ENCODE results near the gene PCNX1.
"Not testable (repeated sequence)": the region's sequence is repeated elsewhere in the genome, so short reads cannot be mapped to it uniquely, and the experiment has no call there.

PCNX1 gene

DNA sequence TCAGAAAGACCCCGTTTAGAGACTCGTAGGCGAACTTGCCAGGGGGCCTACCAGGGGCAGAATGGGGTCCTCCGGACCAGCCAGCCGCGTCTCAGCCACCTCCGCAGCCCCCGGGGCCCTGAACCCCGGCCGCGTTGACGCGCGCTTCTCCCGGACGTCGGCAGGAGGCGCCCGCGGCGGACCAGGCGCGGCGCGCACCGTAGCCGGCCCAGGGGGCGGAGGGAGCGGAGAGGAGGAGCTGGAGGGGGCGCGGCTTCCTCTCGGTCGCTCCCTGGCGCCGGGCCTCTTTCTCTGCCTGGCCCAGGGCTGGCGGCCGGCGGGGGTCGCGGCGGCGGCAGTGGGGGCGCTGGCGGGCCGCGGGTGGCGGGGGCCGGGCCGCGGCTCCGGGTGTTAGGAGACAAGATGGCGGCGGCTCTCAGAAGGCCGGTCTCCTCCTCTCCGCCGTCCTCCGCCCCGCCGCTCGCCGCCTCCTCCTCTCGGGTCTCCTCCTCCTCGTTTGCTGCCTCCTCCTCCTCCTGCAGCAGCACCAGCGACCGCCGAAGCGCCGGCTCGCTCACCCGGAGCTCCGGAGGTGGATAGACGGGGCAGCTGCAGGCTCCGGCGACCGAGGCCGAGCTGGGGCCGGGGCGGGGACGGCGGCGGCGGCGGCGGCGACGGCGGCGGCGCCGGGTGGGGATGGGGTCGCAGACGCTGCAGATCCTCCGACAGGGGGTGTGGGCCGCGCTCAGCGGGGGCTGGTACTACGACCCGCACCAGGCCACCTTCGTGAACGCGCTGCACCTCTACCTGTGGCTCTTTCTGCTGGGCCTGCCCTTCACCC is at the start of gene PCNX1:
PCNX1 (plus strand) TSS at position 284 of the 820 bp plus-strand sequence; CDS start at position 676, 392 bp downstream.
- DNase-seq (ENCODE audit: low read depth, low spot score): peak; percentile 71

DNA sequence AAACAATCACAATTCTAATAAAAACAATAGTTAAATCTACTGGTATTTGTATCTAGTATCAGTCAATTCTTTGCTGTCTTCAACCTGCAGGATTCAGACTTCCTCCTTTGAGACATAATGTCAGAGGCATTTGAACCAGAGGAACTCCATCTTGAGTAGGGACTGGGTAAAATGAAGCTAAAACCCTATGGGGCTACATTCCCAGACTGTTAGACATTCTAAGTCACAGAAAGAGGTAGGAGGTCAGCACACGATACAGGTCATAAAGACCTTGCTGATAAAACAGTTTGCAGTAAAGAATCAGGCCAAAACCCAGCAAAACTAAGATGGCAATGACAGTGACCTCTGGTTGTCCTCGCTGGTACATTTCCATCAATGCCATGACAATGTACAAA is 49.8 kb upstream of the PCNX1 start:
- no peak for DNase-seq (ENCODE audit: low read depth, low spot score)

DNA sequence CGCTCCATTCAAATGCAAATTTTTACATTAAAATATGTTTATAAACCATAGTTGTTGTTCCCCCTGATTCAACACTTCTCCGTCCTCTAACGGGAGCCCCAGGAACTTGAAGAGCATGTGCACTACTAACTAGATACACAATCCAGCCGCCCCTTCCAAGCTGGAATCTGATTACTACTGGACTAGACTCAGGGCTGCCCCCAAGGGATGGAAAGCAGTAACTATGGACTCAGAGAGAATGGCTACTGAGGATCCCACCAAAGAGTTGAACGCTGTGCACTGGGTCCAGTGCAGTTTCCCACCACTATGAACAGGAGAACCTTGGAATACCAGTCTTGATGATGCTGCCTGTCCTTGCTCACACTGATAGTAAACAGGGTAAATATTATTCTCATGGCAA is 48.6 kb upstream of the PCNX1 start:
- DNase-seq (ENCODE audit: low read depth, low spot score): no peak

GRCh38 chr14:70866992-70867391 is 40.3 kb upstream of the PCNX1 start:
- not testable (repeated sequence) for DNase-seq (ENCODE audit: low read depth, low spot score)

DNA sequence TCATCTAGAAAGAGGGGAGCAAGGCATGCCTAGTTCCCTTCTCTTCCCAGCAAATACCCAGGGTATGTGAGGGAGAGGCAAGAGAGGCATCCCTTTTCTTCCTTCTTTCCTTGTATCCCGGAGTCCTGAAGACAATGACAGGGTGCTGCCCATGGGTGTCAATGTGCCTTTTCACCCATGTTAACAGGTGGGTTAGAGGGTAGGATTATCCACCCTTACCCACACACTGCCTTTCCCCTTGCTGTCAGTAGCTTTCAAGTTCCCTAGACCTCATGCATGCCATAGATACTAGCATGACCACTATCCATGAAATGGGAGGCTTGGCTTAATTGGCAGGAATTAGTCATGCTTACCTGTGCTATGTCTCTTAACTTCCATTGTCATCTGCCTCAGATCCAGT is 36.3 kb upstream of the PCNX1 start:
- DNase-seq (ENCODE audit: low read depth, low spot score): no peak

DNA sequence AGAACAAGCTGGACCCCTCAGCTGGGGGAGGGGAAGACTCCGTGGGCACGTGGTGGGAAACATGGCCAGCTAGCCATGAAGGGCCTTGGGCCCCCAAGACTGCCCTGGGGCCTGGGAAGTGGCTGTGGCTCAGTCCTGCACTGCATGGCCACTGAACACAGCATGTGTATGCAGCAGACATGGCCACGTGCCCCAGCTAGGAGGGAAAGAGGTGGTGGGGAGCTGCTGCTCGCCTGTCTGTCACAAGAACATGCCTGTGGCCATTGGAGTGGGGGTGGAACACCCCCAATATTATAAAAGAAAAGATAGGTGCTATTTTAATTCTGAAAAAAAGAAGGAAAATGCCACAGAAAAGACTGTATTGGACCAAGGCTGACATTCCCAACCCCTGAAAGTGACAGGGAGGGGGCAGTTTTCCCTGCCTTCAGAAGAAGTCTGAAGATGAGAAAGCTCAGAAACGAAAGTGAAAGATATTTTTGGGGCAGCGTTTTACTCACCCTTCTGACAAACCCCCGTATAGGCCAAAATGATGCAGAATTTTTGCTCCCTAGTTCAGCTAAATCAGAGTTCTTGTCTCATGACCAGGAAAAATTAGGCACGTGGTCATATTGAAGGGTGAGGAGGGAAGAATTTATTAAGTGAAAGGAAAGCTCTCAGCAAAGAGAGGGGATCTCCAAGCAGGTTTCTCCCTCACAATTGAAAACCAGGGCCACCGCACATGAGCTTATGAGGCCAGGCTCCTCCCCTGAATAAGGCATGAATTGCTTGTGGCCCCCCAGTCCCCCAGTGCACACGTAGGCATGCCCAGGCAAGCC is 35.2 kb upstream of the PCNX1 start:
- no peak for DNase-seq (ENCODE audit: low read depth, low spot score)

- DNase-seq (ENCODE audit: low read depth, low spot score): no peak
Measured at GRCh38 chr14:70872678-70873020, 34.6 kb upstream of the PCNX1 start.

DNA sequence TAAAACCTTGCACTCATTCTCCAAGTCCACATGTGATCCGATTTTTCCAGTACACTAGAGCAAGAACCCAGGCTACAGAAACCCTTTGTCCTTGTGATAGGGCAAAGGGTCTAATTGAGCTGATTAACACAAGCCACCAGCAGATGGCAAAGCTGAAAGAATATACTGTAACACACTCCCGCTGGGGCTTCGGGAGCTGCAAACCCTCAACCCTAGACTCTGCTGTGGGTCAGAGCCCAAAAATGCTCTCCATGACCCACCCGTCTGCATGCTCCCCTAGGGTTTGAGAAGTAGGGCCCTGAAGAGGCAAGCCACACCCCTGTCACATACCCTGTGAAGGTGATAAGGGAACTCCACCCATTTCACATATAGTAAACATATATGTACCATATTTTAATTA is 33.6 kb upstream of the PCNX1 start:
- no peak for DNase-seq (ENCODE audit: low read depth, low spot score)

DNA sequence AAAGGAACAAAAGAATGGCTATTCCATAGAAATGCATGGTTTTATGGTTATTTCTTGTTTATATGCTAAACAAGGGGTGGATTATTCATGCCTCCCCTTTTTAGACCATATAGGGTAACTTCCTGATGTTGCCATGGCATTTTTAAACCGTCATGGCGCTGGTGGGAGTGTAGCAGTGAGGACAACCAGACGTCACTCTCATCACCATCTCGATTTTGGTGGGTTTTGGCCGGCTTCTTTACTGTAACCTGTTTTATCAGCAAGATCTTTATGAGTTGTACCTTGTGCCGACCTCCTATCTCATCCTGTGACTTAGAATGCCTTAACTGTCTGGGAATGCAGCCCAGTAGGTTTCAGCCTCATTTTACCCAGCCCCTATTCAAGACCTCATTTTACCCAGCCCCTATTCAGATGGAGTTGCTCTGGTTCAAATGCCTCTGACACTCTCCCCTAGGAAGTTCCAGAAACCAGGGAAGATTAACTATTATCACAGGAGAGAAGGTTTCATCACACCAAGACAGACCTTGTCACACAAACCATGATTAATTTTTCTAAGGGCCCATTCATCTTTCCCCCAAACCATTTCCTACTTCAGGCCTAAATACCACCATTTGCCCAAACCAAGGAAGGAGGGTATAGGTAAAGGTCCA is 31.3 kb upstream of the PCNX1 start:
- not testable (repeated sequence) for DNase-seq (ENCODE audit: low read depth, low spot score)

- no peak for DNase-seq (ENCODE audit: low read depth, low spot score)
Measured at GRCh38 chr14:70879448-70879847, 27.8 kb upstream of the PCNX1 start.

GRCh38 chr14:70880888-70881287 is 26.4 kb upstream of the PCNX1 start:
- DNase-seq (ENCODE audit: low read depth, low spot score): not testable (repeated sequence)

- no peak for DNase-seq (ENCODE audit: low read depth, low spot score)
Measured at GRCh38 chr14:70881549-70882177, 25.6 kb upstream of the PCNX1 start.

DNA sequence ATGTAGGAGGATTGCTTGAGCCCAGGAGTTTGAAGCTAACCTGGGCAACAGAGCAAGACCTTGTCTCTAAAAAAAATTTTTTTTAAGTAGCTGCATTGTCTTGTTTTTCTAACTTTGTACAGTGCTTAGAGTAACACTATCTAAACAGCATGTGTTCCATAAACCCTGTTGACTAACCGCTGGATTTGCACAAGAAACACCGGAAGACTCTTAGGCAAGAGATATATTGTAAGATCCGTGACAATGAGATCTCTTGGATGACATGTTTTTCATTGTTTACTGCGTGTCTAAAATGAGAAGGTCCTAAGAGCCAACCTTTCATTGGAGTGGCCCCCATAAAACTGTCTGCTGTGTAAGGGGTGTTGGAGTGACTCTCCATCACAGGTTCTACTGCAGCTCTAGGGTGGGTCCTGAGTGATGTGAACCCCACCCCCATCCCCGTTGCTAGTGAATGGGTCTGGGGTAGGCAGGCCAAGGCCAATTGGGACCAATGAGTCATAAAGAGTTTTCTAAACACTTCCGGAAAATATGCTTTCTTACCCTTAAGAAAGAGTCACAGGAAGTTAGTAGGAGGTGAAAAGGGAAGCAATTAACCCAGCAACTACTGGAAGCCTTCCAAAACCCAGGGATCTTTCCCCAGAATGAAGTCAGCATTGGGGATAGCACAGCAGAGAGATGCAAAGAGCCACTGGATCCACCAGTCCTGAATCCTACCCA is 24.3 kb upstream of the PCNX1 start:
- DNase-seq (ENCODE audit: low read depth, low spot score): no peak

GRCh38 chr14:70884595-70885342 is 22.5 kb upstream of the PCNX1 start:
- no peak for DNase-seq (ENCODE audit: low read depth, low spot score)

- no peak for DNase-seq (ENCODE audit: low read depth, low spot score)
Measured at GRCh38 chr14:70885343-70886022, 21.8 kb upstream of the PCNX1 start.

GRCh38 chr14:70886421-70887206 is 20.6 kb upstream of the PCNX1 start:
- DNase-seq (ENCODE audit: low read depth, low spot score): no peak

DNA sequence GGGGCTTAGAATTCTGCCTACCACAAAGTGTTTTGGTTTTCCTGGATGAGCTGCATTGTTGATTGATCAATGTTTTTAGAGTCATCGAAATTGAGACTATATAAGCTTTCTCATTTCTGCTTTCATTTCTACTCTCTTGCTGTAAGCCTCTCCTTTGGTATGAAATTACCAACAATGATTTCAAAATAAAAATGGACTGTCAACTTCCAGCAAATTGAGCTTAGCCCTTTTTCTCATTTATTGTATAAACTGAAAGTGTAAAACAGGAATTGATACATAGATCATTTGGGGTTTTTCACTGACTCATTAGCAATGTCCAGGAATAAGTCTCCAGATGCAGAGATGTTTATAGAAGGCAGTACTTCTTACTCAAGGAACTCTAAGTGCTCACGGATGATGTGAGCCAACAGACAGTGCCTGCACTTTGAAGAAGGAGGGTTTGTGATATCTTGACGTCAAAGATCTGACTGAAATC is 20.0 kb upstream of the PCNX1 start:
- DNase-seq (ENCODE audit: low read depth, low spot score): no peak

GRCh38 chr14:70887737-70888499 is 19.3 kb upstream of the PCNX1 start:
- no peak for DNase-seq (ENCODE audit: low read depth, low spot score)
